ENCODE results near the gene LAGE3. TPM values are rescaled to one million over a fixed set of nuclear protein-coding genes. Genes with fewer than 3 reads are reported as not detected.

Gene LAGE3
- polyA plus RNA-seq, 1 experiment: 9.3 TPM

GRCh38 chrX:154434394-154435168, 44.5 kb downstream of the LAGE3 start:
- ChIA-PET POLR2A (no interaction called here), CTCF (interaction anchor here (0.7 kb wide), 1 partner anchor 105 kb away, joined by 5 read pairs; no protein-coding TSS in a partner anchor)
- no peak for DNase-seq (ENCODE audit: low read depth, low spot score)
- TF ChIP-seq, protein P1, sequence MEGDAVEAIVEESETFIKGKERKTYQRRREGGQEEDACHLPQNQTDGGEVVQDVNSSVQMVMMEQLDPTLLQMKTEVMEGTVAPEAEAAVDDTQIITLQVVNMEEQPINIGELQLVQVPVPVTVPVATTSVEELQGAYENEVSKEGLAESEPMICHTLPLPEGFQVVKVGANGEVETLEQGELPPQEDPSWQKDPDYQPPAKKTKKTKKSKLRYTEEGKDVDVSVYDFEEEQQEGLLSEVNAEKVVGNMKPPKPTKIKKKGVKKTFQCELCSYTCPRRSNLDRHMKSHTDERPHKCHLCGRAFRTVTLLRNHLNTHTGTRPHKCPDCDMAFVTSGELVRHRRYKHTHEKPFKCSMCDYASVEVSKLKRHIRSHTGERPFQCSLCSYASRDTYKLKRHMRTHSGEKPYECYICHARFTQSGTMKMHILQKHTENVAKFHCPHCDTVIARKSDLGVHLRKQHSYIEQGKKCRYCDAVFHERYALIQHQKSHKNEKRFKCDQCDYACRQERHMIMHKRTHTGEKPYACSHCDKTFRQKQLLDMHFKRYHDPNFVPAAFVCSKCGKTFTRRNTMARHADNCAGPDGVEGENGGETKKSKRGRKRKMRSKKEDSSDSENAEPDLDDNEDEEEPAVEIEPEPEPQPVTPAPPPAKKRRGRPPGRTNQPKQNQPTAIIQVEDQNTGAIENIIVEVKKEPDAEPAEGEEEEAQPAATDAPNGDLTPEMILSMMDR (IDR thresholded peaks at IDR 0.05; ENCODE audit: low read depth, low read length): no peak
- Histone ChIP-seq H3K27ac (ENCODE audit: low read depth, low read length) (no peak overlapping the region), H3K4me3 (ENCODE audit: low read depth, low read length) (no peak overlapping the region), H3K27me3 (ENCODE audit: control insufficient read depth, insufficient read depth, low read length) (no peaks in the 10 kb centered on the region), H3K9me3 (ENCODE audit: control insufficient read depth, insufficient read depth, low read length) (no peaks in the 10 kb centered on the region)

DNA sequence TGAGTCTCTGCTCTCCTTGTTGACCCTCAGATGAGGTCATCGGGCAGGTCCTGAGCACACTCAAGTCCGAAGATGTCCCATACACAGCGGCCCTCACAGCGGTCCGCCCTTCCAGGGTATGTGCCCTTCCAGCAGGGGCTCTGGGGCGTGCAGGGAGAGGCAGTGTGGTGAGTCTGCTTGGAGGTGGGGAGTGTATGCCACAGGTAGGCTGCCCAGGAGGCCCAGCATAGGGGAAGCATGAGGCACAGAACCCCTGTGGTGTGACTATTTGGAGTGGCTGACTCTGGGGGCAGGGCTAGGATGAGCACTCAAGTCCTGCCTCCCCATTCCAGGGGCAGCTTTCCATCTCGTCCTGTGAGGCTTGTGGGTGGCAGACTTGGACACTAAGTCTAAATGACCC, 45.5 kb downstream of the LAGE3 start:
- Histone ChIP-seq H3K4me3 (ENCODE audit: low read depth, low read length) (no peak overlapping the region), H3K27ac (ENCODE audit: low read depth, low read length) (no peak overlapping the region), H3K27me3 (ENCODE audit: control insufficient read depth, insufficient read depth, low read length) (no peaks in the 10 kb centered on the region), H3K9me3 (ENCODE audit: control insufficient read depth, insufficient read depth, low read length) (no peaks in the 10 kb centered on the region)
- DNase-seq (ENCODE audit: low read depth, low spot score): no peak
- TF ChIP-seq, protein P1 (IDR thresholded peaks at IDR 0.05; ENCODE audit: low read depth, low read length): no peak
- ChIA-PET CTCF (no interaction called here), POLR2A (no interaction called here)

- TF ChIP-seq, protein P1 (IDR thresholded peaks at IDR 0.05; ENCODE audit: low read depth, low read length): no peak
- Histone ChIP-seq H3K27me3 (ENCODE audit: control insufficient read depth, insufficient read depth, low read length) (no peaks in the 10 kb centered on the region), H3K9me3 (ENCODE audit: control insufficient read depth, insufficient read depth, low read length) (no peaks in the 10 kb centered on the region), H3K27ac (ENCODE audit: low read depth, low read length) (no peak overlapping the region), H3K4me3 (ENCODE audit: low read depth, low read length) (no peak overlapping the region)
- ChIA-PET CTCF (no interaction called here), POLR2A (no interaction called here)
- DNase-seq (ENCODE audit: low read depth, low spot score): no peak
Measured at GRCh38 chrX:154432210-154432609, 46.9 kb downstream of the LAGE3 start.

DNA sequence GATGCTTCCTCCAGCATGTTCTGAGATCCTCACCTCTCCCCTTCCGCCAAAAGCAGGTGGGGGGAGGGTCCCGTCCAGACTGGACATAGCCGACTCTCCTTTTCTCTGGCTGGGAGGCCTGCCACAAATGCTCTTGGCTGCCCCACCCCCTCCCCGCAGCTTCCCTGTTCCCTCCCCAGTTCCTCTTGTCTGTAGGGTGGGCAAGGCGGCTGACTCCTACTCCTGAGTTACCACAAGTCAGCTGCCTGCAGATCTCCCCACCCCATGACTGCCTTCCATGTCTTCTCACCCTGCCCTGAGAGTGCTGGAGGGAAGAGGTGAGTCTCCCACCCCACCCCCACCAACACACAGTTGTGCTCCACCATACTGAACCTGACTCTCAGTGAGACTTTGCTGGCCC, 47.7 kb downstream of the LAGE3 start:
- POLR2A ChIA-PET: no interaction called here

DNA sequence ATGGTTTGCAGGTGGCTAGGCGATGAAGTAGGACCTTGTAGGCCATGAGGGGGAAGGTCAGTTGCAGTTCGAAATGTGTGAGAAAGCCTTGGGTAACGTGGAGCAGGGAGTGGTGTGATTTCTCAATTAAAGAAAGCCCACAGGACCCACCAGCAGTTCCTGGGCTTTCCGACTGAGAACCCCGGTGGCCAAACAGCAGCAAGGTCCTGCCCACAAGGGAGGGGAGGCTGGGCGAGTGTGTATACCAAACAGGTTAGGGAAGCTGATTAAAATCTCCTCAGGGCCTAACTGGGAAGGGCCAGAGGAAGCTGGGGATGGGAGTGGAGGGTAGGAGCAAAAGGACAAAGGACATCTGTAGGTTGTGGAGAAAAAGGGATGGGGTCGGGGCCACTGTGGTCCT, 48.2 kb downstream of the LAGE3 start:
- Histone ChIP-seq H3K4me3 (ENCODE audit: low read depth, low read length) (no peak overlapping the region), H3K27ac (ENCODE audit: low read depth, low read length) (no peak overlapping the region), H3K27me3 (ENCODE audit: control insufficient read depth, insufficient read depth, low read length) (no peaks in the 10 kb centered on the region), H3K9me3 (ENCODE audit: control insufficient read depth, insufficient read depth, low read length) (no peaks in the 10 kb centered on the region)
- TF ChIP-seq, protein P1 (IDR thresholded peaks at IDR 0.05; ENCODE audit: low read depth, low read length): no peak
- DNase-seq (ENCODE audit: low read depth, low spot score): no peak
- CTCF ChIA-PET: no interaction called here
- POLR2A ChIA-PET: no interaction called here

More for the DNA sequence above, 47.7 kb downstream of the LAGE3 start:
- no peaks in the 10 kb centered on the region for H3K27me3 ChIP-seq (ENCODE audit: control insufficient read depth, insufficient read depth, low read length)
- TF ChIP-seq, protein P1 (IDR thresholded peaks at IDR 0.05; ENCODE audit: low read depth, low read length): no peak
- no peak for DNase-seq (ENCODE audit: low read depth, low spot score)
- CTCF ChIA-PET: no interaction called here
- H3K4me3 ChIP-seq (ENCODE audit: low read depth, low read length): no peak overlapping the region
- no peaks in the 10 kb centered on the region for H3K9me3 ChIP-seq (ENCODE audit: control insufficient read depth, insufficient read depth, low read length)
- no peak overlapping the region for H3K27ac ChIP-seq (ENCODE audit: low read depth, low read length)
